ENCODE results near the gene C5AR2. TPM values are rescaled to one million over a fixed set of nuclear protein-coding genes. Genes with fewer than 3 reads are reported as not detected.
A peak's percentile ranks its signal among the peaks of the same experiment; 100 is the strongest.

C5AR2 gene
- total RNA-seq, 1 experiment from 2014 or later: not detected

DNA sequence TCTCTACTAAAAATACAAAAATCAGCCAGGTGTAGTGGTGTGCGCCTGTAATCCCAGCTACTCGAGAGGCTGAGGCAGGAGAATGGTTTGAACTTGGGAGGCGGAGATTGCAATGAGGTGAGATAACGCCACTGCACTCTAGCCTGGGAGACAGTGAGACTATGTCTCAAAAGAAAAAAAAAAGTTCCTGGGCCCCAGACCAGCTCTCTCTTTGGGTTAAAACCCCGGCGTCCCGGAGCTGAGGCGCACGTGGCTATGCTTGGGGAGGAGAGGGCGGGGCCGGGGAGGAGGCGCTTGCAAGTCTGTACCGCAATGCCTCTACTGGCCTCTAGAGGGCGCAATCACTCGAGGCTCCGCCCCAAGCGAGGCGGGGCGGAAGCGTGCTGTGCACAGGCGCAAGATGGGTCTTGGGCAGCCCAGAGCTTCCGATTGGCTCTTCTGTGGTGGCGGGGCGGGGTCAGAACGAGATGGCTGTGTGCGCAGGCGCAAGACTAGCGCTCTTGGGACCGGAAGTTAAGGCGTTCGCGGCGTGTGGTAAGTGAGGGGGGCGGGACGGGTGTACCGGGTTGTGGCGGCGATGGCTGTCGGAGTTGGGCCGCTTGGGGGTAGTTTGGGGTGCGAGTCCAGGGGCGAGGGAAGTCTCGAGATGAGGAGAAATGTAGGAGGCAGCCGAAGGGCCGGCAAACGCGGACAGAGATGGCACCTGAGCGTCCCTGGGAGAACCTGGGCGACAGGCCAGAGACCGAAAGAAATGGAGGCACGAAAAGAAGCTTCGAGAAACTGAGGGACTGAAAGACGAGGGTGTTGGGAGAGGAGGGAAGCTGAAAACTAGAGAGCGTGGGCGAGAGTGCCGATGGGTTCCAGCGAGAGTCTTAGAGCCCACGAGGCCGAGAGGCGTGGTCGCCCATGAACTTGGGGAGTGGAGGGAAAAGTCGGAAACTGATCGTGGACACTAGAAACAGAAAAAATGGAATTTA lies 17.1 kb downstream of the C5AR2 start, which contains the start of gene DHX34:
Gene DHX34, plus strand, starts transcription at position 497 of the 977 bp plus-strand sequence. CDS start 3,716 bp downstream, outside the sequence.
- no peak within 1 kb of the TSS for H3K23ac ChIP-seq (ENCODE audit: insufficient read length, low read depth, low read length)
- no peaks in the 10 kb centered on the region for H3K9me3 ChIP-seq (ENCODE audit: control insufficient read depth, low read depth, low read length)
- Mint-ChIP-seq H3K27me3 (ENCODE audit: low read depth) (peaks cover 13% of the 10 kb centered on the region), H3K9me3 (peaks cover 3% of the 10 kb centered on the region in 2 experiments; a peak in 3 of 5 replicates), H3K27ac (peak within 1 kb of the TSS; percentile 44 to 97 (median 50)), H3K36me3 (ENCODE audit: insufficient read depth in 1 of 3, low read depth in 3 of 3) (peaks cover 26 to 46% (median 41%) of the 10 kb centered on the region in 3 experiments), H3K4me1 (peaks cover 26 to 31% of the 10 kb centered on the region in 2 experiments), H3K4me3 (peak within 1 kb of the TSS; percentile 95 to 97)
- peaks cover 9% of the 10 kb centered on the region; the same call in 1 of the 2 replicates for H3K79me2 ChIP-seq (ENCODE audit: insufficient read depth, low read length)
- H3K4ac ChIP-seq (ENCODE audit: low read depth, low read length): no peak within 1 kb of the TSS
- no peak within 1 kb of the TSS for H2BK20ac ChIP-seq (ENCODE audit: low read depth, low read length, poor library complexity, severe bottlenecking)
- H2BK5ac ChIP-seq (ENCODE audit: insufficient read length, low read length): no peak within 1 kb of the TSS
- H2AFZ ChIP-seq (ENCODE audit: low read length): no peak within 1 kb of the TSS
- H3K9ac ChIP-seq (ENCODE audit: extremely low read depth, insufficient read length, low read length): peak within 1 kb of the TSS; percentile 81
- H3K4me2 ChIP-seq (ENCODE audit: insufficient read depth, insufficient read length, low read length): peak within 1 kb of the TSS; percentile 84
- H2BK120ac ChIP-seq (ENCODE audit: low read depth, low read length, poor library complexity, severe bottlenecking): no peak within 1 kb of the TSS
- TF ChIP-seq, protein P1, sequence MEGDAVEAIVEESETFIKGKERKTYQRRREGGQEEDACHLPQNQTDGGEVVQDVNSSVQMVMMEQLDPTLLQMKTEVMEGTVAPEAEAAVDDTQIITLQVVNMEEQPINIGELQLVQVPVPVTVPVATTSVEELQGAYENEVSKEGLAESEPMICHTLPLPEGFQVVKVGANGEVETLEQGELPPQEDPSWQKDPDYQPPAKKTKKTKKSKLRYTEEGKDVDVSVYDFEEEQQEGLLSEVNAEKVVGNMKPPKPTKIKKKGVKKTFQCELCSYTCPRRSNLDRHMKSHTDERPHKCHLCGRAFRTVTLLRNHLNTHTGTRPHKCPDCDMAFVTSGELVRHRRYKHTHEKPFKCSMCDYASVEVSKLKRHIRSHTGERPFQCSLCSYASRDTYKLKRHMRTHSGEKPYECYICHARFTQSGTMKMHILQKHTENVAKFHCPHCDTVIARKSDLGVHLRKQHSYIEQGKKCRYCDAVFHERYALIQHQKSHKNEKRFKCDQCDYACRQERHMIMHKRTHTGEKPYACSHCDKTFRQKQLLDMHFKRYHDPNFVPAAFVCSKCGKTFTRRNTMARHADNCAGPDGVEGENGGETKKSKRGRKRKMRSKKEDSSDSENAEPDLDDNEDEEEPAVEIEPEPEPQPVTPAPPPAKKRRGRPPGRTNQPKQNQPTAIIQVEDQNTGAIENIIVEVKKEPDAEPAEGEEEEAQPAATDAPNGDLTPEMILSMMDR (conservative IDR thresholded peaks at IDR 0.05): peak; percentile 98
- no peak within 1 kb of the TSS for H4K8ac ChIP-seq (replicated peaks; ENCODE audit: insufficient read length, low read depth, low read length)
- H4K5ac ChIP-seq (ENCODE audit: insufficient read length, low read depth, low read length): no peak within 1 kb of the TSS
- 0 out of 2 replicates have a peak within 1 kb of the TSS, but pooled peaks have one; percentile 31 for H3K14ac ChIP-seq (ENCODE audit: insufficient read depth, low read length)
- no peak within 1 kb of the TSS for H4K91ac ChIP-seq (ENCODE audit: insufficient read length, low read depth, low read length)
- H2AK5ac ChIP-seq (ENCODE audit: insufficient read length, low read length): no peak within 1 kb of the TSS
- H2BK12ac ChIP-seq (ENCODE audit: insufficient read length, low read depth, low read length): no peak within 1 kb of the TSS
- no peaks in the 10 kb centered on the region for H4K20me1 ChIP-seq (ENCODE audit: control insufficient read depth, insufficient read depth, insufficient read length)
- peaks cover 14% of the 10 kb centered on the region for H3K79me1 ChIP-seq (ENCODE audit: insufficient read depth, low read depth, low read length, poor library complexity, severe bottlenecking)
- no peak within 1 kb of the TSS for H3T11ph ChIP-seq (ENCODE audit: low read length)
- peak; percentile 99 for DNase-seq
- no peak within 1 kb of the TSS for H3K18ac ChIP-seq (ENCODE audit: insufficient read length, low read depth, low read length)
- H3K27ac ChIP-seq (ENCODE audit: insufficient read length, low read depth, low read length): no peak within 1 kb of the TSS
- H3K27me3 ChIP-seq (ENCODE audit: insufficient read depth, low read length): no peaks in the 10 kb centered on the region
- peaks cover 4% of the 10 kb centered on the region; the same call in 1 of the 2 replicates for H3K4me1 ChIP-seq (ENCODE audit: insufficient read depth, low read length)
- WGBS (ENCODE audit: extremely low coverage, insufficient read length, low lambda C conversion rate): no CpG with 5 or more reads among the region's 63 CpGs
- H3K56ac ChIP-seq (ENCODE audit: insufficient read length, low read depth, low read length): no peak within 1 kb of the TSS
- H2BK15ac ChIP-seq (ENCODE audit: low read depth, low read length): no peak within 1 kb of the TSS
- peaks cover 6% of the 10 kb centered on the region for H3K23me2 ChIP-seq (ENCODE audit: insufficient read length, low read depth, low read length, poor library complexity, severe bottlenecking)

Data from H9 (cell line).